Heart left ventricle (tissue), 13 donors: ENCODE measurements around the gene DCDC2C.

ENCODE experiments used
- POLR2A ChIP-seq, 2 donors: fragments of 450-650 bp; IDR thresholded peaks; one replicate each; pipeline ENCODE4 v1.6.1; 2017; ENCODE audit warnings: antibody characterized with exemption in 2 of 2, mild to moderate bottlenecking in 2 of 2, moderate library complexity in 2 of 2
- TF ChIP-seq, protein P1 (sequence below), 12 donors: fragments of 200-600 bp; sonication (generic) in 4 of 12; IDR thresholded peaks; one replicate each; pipeline versions ENCODE4 v1.5.0 to v1.8.0; 2018 to 2022; ENCODE audit warnings: antibody characterized with exemption in 12 of 12, mild to moderate bottlenecking in 5 of 12
- donor health status: ischemic (EF 13 %, LVEDD 7.1; RV severe dilation, severe dysfunction).
- donor health status: DM: no; HTN: yes; CAD: no.
- donor health status: DM: no; HTN: no; CAD: no.
- donor health status: ischemic (EF 25% LVEDD 6.9; RV normal size, moderate dysfunction).
- donor health status: ischemic (EF 25% LVEDD 5.7; RV mildly dilated, moderate dysfunction).
- donor health status: ischemic (EF 35%, LVEDD 5.7; RV mildly dilated, moderate dysfunction).
- donor health status: nonischemic (EF 11% LVEDD 7.7; RV severe dilation, severe dysfunction).
- donor health status: DM: yes; HTN: yes; CAD: no.
- donor health status: PGD.
- donor health status: ischemic (EF 29% LVEDD 5.4; RV normal size, mild dysfunction).
- donor health status: nonischemic (EF 23%, LVEDD 6.1; RV moderate dilation, normal function).

DNA sequence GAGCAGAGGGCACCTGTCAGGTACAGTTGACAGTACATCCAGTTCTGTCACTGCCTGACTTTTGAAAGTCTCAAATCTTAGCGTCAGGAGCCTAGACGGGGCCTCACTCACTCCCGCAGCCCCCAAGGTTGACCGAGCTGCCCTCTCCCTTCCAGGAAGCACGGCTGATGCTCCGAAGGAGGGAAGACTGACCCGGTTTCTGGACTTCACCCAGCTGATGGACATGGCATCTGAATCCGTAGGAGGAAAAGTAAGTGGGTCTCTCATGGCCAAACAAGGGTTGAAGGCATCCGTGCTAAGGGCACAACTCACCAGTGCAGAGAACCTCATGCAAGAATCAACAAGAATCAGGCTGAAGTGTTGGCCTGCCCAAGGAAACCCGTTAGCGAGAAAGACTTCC is 32.4 kb upstream of the DCDC2C start:
- TF ChIP-seq, protein P1, sequence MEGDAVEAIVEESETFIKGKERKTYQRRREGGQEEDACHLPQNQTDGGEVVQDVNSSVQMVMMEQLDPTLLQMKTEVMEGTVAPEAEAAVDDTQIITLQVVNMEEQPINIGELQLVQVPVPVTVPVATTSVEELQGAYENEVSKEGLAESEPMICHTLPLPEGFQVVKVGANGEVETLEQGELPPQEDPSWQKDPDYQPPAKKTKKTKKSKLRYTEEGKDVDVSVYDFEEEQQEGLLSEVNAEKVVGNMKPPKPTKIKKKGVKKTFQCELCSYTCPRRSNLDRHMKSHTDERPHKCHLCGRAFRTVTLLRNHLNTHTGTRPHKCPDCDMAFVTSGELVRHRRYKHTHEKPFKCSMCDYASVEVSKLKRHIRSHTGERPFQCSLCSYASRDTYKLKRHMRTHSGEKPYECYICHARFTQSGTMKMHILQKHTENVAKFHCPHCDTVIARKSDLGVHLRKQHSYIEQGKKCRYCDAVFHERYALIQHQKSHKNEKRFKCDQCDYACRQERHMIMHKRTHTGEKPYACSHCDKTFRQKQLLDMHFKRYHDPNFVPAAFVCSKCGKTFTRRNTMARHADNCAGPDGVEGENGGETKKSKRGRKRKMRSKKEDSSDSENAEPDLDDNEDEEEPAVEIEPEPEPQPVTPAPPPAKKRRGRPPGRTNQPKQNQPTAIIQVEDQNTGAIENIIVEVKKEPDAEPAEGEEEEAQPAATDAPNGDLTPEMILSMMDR (IDR thresholded peaks at IDR 0.05): no peak
- no peak for TF ChIP-seq POLR2A (IDR thresholded peaks at IDR 0.05)
